ENCODE results near the gene CHD1. TPM values are rescaled to one million over a fixed set of nuclear protein-coding genes. Genes with fewer than 3 reads are reported as not detected.

Gene CHD1
- polyA plus RNA-seq, 1 donor, result 89.5 TPM

- DNase-seq, result no peak
These were observed 9.7 kb upstream of the CHD1 start for GRCh38 chr5:98938464-98938863.

GRCh38 chr5:98936948-98937715 is 8.3 kb upstream of the CHD1 start:
- DNase-seq, result no peak

- no peak for DNase-seq
These were observed 6.4 kb upstream of the CHD1 start for GRCh38 chr5:98935206-98935605.

- no peak for DNase-seq
These were observed 5.7 kb upstream of the CHD1 start for GRCh38 chr5:98934546-98934945.

GRCh38 chr5:98933445-98934072 is 4.8 kb upstream of the CHD1 start:
- DNase-seq, result no peak

GRCh38 chr5:98930972-98931762 is 2.4 kb upstream of the CHD1 start:
- no peak for DNase-seq

GRCh38 chr5:98929710-98930298 is 997 bp upstream of the CHD1 start:
- DNase-seq, result peak; percentile 89

GRCh38 chr5:98927989-98928872 is 576 bp downstream of the CHD1 start:
- DNase-seq, result peak; percentile 63

- DNase-seq, result peak; percentile 63
These were observed 1.4 kb downstream of the CHD1 start for GRCh38 chr5:98927242-98927988.

GRCh38 chr5:98923966-98924365 is 4.8 kb downstream of the CHD1 start:
- no peak for DNase-seq

- DNase-seq, result no peak
These were observed 6.8 kb downstream of the CHD1 start for GRCh38 chr5:98921947-98922505.

GRCh38 chr5:98917433-98917832 is 11.4 kb downstream of the CHD1 start:
- DNase-seq, result no peak

GRCh38 chr5:98916540-98916939 is 12.3 kb downstream of the CHD1 start:
- no peak for DNase-seq

- DNase-seq, result no peak
These were observed 14.9 kb downstream of the CHD1 start for GRCh38 chr5:98913911-98914310.

- DNase-seq, result no peak
These were observed 17.3 kb downstream of the CHD1 start for GRCh38 chr5:98911280-98912040.

GRCh38 chr5:98909363-98909762 is 19.4 kb downstream of the CHD1 start:
- no peak for DNase-seq

- no peak for DNase-seq
These were observed 20.9 kb downstream of the CHD1 start for GRCh38 chr5:98907951-98908350.

GRCh38 chr5:98906756-98907355 is 22.0 kb downstream of the CHD1 start:
- DNase-seq, result no peak

Data from left kidney (tissue), 2 donors.